GM19240 (cell line): Measurements from ENCODE around the gene GPER1.
"Not testable (repeated sequence)": the region's sequence is repeated elsewhere in the genome, so short reads cannot be mapped to it uniquely, and the experiment has no call there.

ENCODE experiments used
- DNase-seq: peaks from one replicate; pipeline ENCODE4 v3.0.0; 2011; ENCODE audit warnings: low spot score; ENCODE audit not compliant: insufficient read length

The GPER1 gene

DNA sequence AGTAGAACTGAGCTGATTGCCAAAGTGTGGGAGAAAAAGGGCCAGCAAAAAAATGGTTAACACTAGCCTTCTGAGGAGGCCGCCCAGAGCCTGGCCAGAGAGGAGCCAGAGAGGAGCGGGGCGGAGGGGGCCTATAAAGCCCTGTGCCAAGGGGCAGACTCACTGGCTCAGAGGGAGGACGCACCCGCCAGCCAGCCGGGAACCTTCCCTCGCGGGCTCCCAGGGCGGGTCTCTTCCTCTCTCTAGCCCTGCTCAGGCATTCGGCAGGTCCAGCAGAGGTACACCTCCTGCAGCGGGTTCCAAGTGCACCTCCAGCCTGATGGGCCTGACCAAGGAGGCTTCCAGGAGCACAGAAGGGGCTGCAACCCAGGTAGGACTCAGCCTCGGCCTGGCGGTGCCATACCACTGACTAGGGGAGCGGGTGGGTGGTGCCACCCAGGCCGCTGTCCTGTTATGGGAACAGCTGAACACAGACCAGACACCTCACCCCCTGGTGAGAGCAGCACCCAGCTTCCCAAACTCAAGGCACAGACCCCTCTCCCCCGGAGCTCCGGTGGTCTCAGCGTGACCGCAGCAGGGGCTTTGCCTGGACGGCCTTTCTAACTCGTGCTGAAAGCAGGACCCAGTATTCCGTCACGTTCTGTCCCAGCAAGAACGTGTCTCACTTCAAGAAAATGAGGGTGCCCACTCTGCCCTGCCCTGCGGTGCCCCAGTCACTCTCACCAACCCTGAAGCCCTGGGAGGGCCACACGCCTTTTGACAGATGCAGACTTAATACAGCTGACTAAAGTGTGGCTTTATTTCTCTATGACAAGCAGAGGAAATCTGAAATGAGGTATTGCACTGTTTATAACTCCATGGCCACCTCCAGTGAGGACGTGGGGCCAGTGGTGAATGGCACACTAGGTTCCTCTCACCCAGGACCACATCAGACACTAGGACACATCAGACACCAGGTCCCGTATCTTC lies at the start of gene GPER1:
GPER1 (plus strand) TSS at position 162 of the 969 bp plus-strand sequence. CDS start 3,616 bp downstream, outside the sequence.
- no peak for DNase-seq

DNA sequence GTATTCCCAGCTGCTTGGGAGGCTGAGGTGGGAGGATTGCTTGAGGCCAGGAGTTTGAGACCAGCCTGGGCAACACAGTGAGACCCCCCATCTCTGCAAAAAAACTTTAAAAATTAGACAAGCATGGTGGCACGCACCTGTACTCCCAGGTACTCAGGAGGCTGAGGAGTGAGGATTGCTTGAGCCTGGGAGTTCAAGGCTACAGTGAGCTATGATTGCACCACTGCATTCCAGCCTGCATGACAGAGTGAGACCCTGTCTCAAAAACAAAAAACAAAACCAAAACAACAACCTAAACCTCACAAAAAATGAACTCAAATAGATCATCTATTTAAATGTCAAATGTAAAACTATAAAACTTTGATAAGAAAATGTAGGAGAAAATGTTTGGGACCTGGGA lies 47.7 kb upstream of the GPER1 start:
- DNase-seq: not testable (repeated sequence)

GRCh38 chr7:1040790-1041189 lies 47.1 kb upstream of the GPER1 start:
- no peak for DNase-seq

DNA sequence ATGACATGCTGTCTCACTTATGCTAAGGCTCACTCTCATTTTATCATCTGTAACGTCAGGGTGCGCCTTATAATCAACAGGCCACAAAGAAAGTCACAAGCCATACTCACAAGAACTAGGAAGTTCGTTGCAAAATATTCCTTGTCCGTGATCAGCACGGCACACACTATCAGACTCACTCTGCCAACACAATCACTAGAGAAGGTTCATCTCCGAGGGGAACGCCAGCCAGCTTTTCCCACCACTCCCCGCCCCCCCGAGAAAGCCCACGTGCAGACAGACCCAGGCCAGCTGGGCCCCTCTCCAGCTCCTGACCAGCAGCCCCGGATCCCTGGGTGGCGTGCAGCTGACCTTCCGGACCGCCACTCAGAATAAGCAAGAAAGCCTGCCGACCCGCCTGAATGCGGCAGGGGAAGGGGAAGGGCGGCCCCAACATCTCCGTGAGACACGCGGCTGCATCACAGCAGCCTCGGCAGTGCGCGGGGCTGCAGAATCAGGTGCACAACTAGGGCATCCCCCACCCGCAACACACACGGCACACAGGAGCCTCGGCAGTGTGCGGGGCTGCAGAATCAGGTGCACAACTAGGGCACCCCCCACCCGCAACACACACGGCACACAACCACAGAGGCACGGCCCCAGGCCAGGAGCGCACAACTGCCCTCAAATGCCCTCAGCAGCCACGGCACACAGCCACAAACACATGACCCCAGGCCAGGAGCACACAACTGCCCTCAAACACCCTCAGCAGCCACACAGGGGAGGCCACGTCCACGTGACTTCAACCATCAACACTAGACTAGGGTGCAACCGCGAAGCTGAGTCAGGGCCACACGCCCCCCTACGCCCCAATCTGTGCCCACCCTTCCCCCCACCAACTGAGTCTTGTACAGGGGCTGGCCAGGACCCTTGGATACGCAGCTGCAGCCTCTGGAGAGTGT lies 46.1 kb upstream of the GPER1 start:
- DNase-seq: no peak

DNA sequence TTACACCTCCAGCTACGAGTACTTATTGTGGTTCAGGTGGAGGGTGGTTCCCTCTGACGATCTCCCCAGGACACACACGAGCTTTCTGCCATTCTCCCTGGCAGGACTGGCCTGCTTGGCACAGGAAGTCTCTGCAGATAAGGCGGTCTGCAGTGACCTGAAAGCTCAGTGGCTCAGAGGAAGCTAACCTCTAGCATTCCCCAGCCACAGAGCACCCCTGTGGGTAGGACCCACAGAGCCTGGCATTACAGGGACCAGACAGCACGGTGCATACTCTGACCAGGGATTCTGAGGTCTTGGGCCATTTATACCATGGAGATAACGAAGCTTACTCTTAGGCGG lies 45.5 kb upstream of the GPER1 start:
- no peak for DNase-seq

GRCh38 chr7:1043552-1044188 lies 44.2 kb upstream of the GPER1 start:
- DNase-seq: no peak

DNA sequence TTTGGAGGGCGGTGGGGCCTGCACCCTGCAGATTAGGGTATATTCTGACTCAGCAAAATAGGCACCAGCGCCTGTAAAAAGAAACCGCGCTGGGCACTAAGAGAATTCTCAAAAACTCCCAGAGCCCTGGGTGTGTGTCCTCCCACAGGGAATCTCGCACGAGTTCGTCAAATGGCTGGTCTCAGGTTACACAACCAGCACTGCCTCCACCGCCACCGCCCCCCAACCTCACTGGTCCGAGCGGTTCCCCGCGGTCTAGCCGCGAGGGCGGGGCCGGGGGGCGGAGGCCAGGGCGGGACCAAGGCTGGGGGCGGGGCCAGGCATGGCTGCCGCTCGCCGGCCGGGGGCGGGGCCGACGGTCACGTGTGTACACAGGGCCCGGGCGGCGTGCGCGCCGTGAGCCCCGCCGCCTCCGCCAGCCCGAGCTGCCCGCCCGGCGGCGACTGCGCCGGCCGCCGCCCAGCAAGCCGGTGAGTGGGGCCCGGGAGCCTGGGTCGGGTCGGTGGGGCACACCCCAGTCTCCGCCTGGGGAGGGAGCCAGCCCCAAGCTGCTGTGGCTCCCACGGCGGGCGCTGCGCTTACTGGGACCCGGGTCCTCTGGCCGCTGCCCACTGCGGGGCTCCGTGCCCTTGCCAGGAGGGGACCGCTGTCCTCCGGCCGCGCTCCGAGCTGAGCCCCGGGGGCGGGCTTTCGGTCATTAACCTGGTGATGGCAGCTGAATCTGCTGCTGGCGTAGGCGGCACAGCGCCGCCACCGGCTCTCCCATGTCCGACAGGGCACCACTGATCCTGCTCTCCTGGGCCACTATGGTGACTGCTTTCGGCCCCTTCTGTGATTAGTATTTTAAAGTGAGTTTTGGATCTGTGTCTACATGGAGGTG lies 43.5 kb upstream of the GPER1 start, which contains the start of gene GPR146:
GPR146 (plus strand) TSS at position 358 of the 880 bp plus-strand sequence. CDS start 12,970 bp downstream, outside the sequence.
- DNase-seq: peak; percentile 100

- DNase-seq: no peak
Measured at GRCh38 chr7:1045069-1046063, 42.5 kb upstream of the GPER1 start.

GRCh38 chr7:1046722-1047679 lies 40.9 kb upstream of the GPER1 start:
- no peak for DNase-seq

- no peak for DNase-seq
Measured at GRCh38 chr7:1049006-1049741, 38.7 kb upstream of the GPER1 start.

DNA sequence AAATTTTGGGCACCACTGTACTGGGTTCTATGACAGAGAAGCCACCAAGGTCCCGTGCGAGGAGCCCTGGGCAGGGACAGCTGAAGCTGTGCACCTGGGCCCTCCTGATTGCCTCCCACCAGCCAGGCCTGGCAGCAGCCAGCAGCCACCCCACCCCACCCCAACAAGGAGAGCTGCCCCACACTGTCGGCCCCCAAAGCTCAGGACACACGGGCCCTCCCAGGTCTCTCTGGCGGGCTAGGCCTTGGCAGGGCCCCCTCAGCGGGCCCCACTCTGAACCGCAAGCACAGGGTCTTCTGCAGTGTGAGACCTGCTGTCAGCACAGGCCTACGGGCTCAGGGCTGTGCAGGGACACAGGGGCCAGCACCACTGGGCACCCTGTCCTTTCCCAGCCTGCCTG lies 38.1 kb upstream of the GPER1 start:
- no peak for DNase-seq

DNA sequence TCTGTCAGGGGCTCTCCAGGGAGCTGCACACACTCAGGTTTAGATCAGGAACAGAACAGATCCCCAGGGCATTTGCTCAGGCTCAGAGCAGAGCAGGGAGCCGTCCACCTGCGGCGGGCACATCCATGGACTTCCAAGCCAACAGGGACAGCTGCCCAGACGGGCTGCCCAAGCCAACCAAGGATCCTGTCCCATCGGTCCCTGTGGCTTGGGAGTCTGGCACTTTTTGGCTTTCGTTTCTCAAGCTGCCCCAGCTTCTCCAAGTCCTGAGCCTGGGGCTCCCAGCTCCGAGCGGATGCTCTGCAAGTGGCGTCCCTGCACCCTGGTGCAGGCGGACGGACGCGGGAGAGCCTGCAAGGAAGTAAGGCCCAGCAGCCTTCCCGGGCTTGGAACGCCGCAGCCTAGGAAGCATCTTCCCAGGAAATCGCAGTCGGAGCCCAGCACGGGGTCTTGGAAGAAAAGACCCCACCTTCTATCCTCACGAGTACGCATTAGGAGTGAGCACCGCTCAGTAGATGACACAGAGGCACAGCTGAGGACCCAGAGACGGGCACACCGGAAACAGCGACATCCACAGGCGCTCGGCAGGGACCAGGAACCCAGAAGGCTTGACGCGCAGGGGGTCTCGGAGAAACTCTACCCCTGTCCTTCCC lies 37.5 kb upstream of the GPER1 start:
- no peak for DNase-seq

DNA sequence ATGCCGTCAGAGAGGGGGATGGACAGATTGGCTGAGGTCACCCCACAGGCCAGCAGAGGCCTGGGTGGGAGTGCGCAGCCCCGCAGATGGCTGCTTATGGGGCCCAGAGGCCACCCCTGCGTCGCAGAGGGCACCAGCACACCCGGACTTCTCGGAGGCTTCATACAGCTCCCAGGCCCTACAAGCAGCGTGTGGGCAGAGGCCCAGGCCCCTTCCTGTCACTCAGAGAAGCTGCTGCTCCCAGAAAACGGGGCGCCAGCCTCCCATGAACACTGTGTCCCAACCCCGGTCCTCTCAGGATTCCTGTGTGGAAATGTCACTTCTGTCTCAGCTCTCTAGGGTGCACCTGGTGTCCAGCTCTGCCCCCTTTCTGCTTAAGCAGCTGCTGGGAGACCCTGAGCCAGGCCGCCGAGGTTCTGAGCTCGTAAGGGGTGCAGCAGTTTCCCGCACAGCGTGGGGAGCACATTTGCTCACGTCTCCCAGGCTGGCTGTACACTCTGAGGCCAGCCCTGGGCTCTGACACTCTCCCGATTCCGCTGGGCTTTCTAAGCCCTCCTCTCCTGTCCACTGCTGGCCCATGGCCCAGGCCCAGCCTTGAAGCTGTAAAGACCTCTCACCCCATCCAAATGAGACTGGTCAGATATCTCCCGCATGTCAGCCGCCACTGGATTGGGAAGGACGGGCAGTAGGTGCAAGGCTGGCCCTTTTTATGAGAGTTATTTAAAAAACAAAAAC lies 36.8 kb upstream of the GPER1 start:
- DNase-seq: no peak

DNA sequence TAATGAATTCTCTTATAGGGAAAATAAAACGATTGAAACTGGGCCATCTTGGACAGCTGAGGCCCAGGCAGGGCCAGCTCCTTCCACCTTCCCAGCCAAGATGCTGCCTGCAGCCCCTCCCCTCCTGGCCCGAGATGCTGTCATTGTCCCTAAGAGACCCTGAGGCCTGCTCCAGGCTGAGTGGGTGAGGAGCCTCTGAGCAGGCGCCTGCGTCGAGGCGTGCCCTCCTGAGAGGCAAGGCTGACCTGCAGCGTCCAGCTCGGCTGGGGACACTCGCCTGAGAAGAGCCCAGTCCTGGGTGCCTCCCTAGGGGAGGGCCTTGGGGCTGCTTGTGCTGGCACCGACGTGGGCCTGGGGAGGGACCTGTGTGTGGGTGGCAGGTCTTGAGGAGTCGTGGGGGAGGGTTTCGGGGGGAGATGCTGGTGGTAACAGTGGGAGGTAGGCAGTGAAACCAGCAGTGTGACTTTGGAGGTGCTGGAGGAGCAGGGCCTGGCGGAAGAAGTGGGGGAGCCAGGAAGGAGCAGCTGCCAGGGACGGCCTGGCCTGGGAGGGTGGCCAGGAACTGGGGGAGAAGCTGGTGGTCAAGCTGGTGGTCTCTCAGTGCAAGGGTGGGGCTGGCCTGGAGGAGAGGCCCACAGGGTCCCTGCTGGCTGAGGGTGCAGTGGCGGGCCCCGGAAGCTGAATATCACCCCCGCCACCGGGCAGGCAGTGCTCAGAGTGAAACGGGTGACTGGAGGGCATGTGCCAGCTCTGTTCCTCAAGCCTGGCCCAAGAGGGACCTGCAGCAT lies 35.7 kb upstream of the GPER1 start:
- DNase-seq: no peak

DNA sequence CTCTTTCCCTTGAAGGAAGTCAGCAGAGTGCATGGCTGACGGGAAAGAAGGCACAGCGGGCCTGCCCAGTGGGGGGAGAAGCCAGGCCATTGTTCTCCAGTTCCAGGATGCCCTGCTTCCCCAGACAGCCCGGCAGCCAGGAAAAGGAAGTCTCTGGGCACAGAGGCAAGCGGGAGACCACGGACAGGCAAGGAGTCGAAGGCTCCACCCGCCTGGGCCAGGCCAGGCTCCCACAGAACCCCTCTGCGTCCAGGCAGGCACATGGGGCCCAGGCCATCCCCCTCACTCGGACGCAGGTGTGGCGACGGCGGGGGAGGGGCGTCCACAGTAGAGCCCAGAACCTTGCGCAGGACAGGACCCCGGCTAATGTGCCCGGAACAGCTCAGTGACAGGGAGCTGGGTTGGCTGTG lies 34.9 kb upstream of the GPER1 start:
- no peak for DNase-seq
